Upper lobe of left lung (tissue), 6 donors: Measurements from ENCODE around the gene DLK2. TPM values are rescaled to one million over a fixed set of nuclear protein-coding genes. Genes with fewer than 3 reads are reported as not detected.

Experiments used
- ATAC-seq, 2 donors: fragments of 200-7000 bp; cut with Tn5 transposase; one replicate each; pipeline ENCODE4 v1.9.1; 2022; ENCODE audit warnings: mild to moderate bottlenecking in 2 of 2, moderate library complexity in 2 of 2; ENCODE audit not compliant: low FRiP score in 2 of 2
- DNase-seq, 2 donors: peaks; one replicate each; pipeline ENCODE4 v3.0.0-alpha.2; 2019 to 2020
- H3K27ac ChIP-seq, 4 donors: fragments of 200-600 bp; sonication (generic); one replicate each; pipeline ENCODE4 v1.5.1; 2016 to 2019
- H3K27me3 ChIP-seq, 4 donors: fragments of 200-600 bp; sonication (generic); one replicate each; pipeline ENCODE4 v1.5.1; 2017 to 2019
- H3K36me3 ChIP-seq, 4 donors: fragments of 200-600 bp; sonication (generic); one replicate each; pipeline ENCODE4 v1.5.1; 2016 to 2019
- H3K4me1 ChIP-seq, 4 donors: fragments of 200-600 bp; sonication (generic); one replicate each; pipeline ENCODE4 v1.5.1; 2018 to 2019
- H3K4me3 ChIP-seq, 4 donors: fragments of 200-600 bp; sonication (generic); one replicate each; pipeline ENCODE4 v1.5.1; 2017 to 2019; ENCODE audit warnings: mild to moderate bottlenecking in 2 of 4, moderate library complexity in 1 of 4
- H3K9me3 ChIP-seq, 4 donors: fragments of 200-600 bp; sonication (generic); one replicate each; pipeline ENCODE4 v1.5.1; 2018 to 2019
- CTCF ChIP-seq, 6 experiments: fragments of 450-650 bp in 4 of 6; fragments of 200-600 bp in 2 of 6; sonication (generic) in 2 of 6; IDR thresholded peaks; one replicate each; pipeline ENCODE4 v1.5.1; 2016 to 2019; ENCODE audit warnings: antibody characterized with exemption in 6 of 6
- EP300 ChIP-seq, 4 donors: sonication (generic); formaldehyde crosslinking; IDR thresholded peaks; one replicate each; pipeline ENCODE4 v1.5.1; 2017; ENCODE audit warnings: antibody characterized with exemption in 4 of 4, control low read depth in 2 of 4
- POLR2A ChIP-seq, 4 donors: fragments of 450-650 bp; IDR thresholded peaks; one replicate each; pipeline ENCODE4 v1.5.1; 2016 to 2017; ENCODE audit warnings: antibody characterized with exemption in 4 of 4, mild to moderate bottlenecking in 2 of 4
- POLR2AphosphoS5 ChIP-seq, 2 donors: sonication (generic); formaldehyde crosslinking; IDR thresholded peaks; one replicate each; pipeline ENCODE4 v1.5.1; 2017; ENCODE audit warnings: antibody characterized with exemption in 2 of 2
- WGBS, 2 donors: methylation state at CpG; one replicate each; pipeline ENCODE4 v1.1.5; 2017 to 2018; 5-methylcytosine and 5-hydroxymethylcytosine counted together
- small RNA-seq, 4 donors: library from RNA; depleted of rRNA; stranded (forward); fragments of <200 nt; gene quantifications; one replicate each; pipeline ENCODE3, GENCODE V24; 2016
- total RNA-seq, 6 donors: library from RNA; depleted of rRNA in 4 of 6; stranded (reverse); fragments of >200 nt in 4 of 6; gene quantifications; one replicate each; pipeline versions ENCODE4 v1.1.0 to v1.2.1, GENCODE V29; 2016 to 2021
- donor health status: DM: no; HTN: no; CAD: no; lungs with moderate emphysema.
- donor health status: DM: no; HTN: yes; CAD: no; lungs with severe emphysema.

DLK2 gene
- total RNA-seq, 6 donors from 2014 or later: 0.34 to 2.4 (median 1.2) TPM; not detected in 2

- peaks cover 0 to 10% (median 0%) of the 10 kb centered on the region in 4 donors for H3K4me1 ChIP-seq
- ATAC-seq: no peak
- no peaks in the 10 kb centered on the region for H3K9me3 ChIP-seq
- H3K4me3 ChIP-seq: no peak overlapping the region
- no peak for TF ChIP-seq POLR2AphosphoS5 (IDR thresholded peaks at IDR 0.05)
- WGBS, 2 donors: 73 to 75% methylated on average over 1 of the region's 1 CpG
- H3K27me3 ChIP-seq: no peaks in the 10 kb centered on the region
- peaks cover 0 to 4% (median 0%) of the 10 kb centered on the region in 4 donors for H3K36me3 ChIP-seq
- no peak for DNase-seq
- H3K27ac ChIP-seq: no peak overlapping the region
These were observed 52.5 kb downstream of the DLK2 start for GRCh38 chr6:43402820-43403219.

GRCh38 chr6:43401730-43402129, 53.6 kb downstream of the DLK2 start:
- ATAC-seq (no peak), DNase-seq (no peak)
- no peak overlapping the region for H3K27ac ChIP-seq
- peaks cover 0 to 13% (median 0%) of the 10 kb centered on the region in 4 donors for H3K4me1 ChIP-seq
- TF ChIP-seq POLR2A (IDR thresholded peaks at IDR 0.05): no peak
- TF ChIP-seq EP300 (IDR thresholded peaks at IDR 0.05): no peak
- TF ChIP-seq CTCF (IDR thresholded peaks at IDR 0.05): no peak
- no peak for TF ChIP-seq POLR2AphosphoS5 (IDR thresholded peaks at IDR 0.05)
- H3K27me3 ChIP-seq: no peaks in the 10 kb centered on the region
- H3K9me3 ChIP-seq: no peaks in the 10 kb centered on the region
- no peak overlapping the region for H3K4me3 ChIP-seq
- 91 to 92% methylated on average over 3 of the region's 3 CpGs for WGBS, 2 donors
- H3K36me3 ChIP-seq: peaks cover 0 to 2% (median 0%) of the 10 kb centered on the region in 4 donors

Small RNAs within 50 kb of the gene (small RNA-seq; reads per million reads assigned to genes)
- 0 reads per million in 4 donors for gene MIR6780B
- 0 reads per million in 4 donors for gene RNU6-1113P

Other genes starting within 250 kb of the DLK2 start
- 10 to 100 TPM; 15.7 to 63.4 (median 44.4) TPM for gene DNPH1, start 226.1 kb downstream of the DLK2 start, total RNA-seq
- gene TTBK1, start 212.1 kb downstream of the DLK2 start, total RNA-seq: under 1 TPM in 4 of 6 donors, not detected in 2; 0.06 to 0.20 (median 0.11) TPM
- gene SLC22A7, start 157.3 kb downstream of the DLK2 start, total RNA-seq: not detected
- gene CRIP3, start 146.7 kb downstream of the DLK2 start, total RNA-seq: 1 to 10 TPM in 1 of 6 donors, not detected in 5; 1.5 TPM
- 10 to 100 TPM; 10.3 to 19.9 (median 15.3) TPM for gene ZNF318, start 85.9 kb downstream of the DLK2 start, total RNA-seq
- gene ABCC10, start 28.0 kb downstream of the DLK2 start, total RNA-seq: 10 to 100 TPM; 18.8 to 75.4 (median 34.2) TPM
- gene TJAP1, start 22.0 kb upstream of the DLK2 start, total RNA-seq: 10 to 100 TPM; 22.2 to 57.6 (median 31.1) TPM
- gene LRRC73, start 54.8 kb upstream of the DLK2 start, total RNA-seq: 1 to 10 TPM in 5 of 6 donors, under 1 TPM in 1; 0.34 to 3.4 (median 2.5) TPM
- gene YIPF3, start 61.4 kb upstream of the DLK2 start, total RNA-seq: 100 to 1,000 TPM; 103 to 170 (median 125) TPM
- 10 to 100 TPM; 14.2 to 41.4 (median 24.5) TPM for gene POLR1C, start 61.5 kb upstream of the DLK2 start, total RNA-seq
- gene XPO5, start 120.5 kb upstream of the DLK2 start, total RNA-seq: 10 to 100 TPM; 17.9 to 48.2 (median 25.1) TPM
- gene POLH, start 120.6 kb upstream of the DLK2 start, total RNA-seq: 10 to 100 TPM in 5 of 6 donors, 1 to 10 TPM in 1; 9.1 to 27.5 (median 19.8) TPM
- gene GTPBP2, start 173.7 kb upstream of the DLK2 start, total RNA-seq: 100 to 1,000 TPM in 1 of 6 donors, 10 to 100 TPM in 5; 41.3 to 128 (median 78.1) TPM
- gene MAD2L1BP, start 180.3 kb upstream of the DLK2 start, total RNA-seq: 10 to 100 TPM; 16.8 to 66.4 (median 24.9) TPM
- gene RSPH9, start 189.5 kb upstream of the DLK2 start, total RNA-seq: 1 to 10 TPM in 5 of 6 donors, under 1 TPM in 1; 0.20 to 4.2 (median 2.1) TPM
- gene MRPS18A, start 232.2 kb upstream of the DLK2 start, total RNA-seq: 10 to 100 TPM; 21.0 to 45.6 (median 33.4) TPM